Measurements from ENCODE around the gene C1orf141. TPM values are rescaled to one million over a fixed set of nuclear protein-coding genes. Genes with fewer than 3 reads are reported as not detected.
A peak's percentile ranks its signal among the peaks of the same experiment; 100 is the strongest.
"Not testable (repeated sequence)": the region's sequence is repeated elsewhere in the genome, so short reads cannot be mapped to it uniquely, and the experiment has no call there.

C1orf141 gene
- total RNA-seq, 1 experiment from 2014 or later, result not detected

GRCh38 chr1:67072749-67073148, 62.0 kb downstream of the C1orf141 start:
- H3K9me3 Mint-ChIP-seq (ENCODE audit: low read depth, unreplicated experiment), result no peaks in the 10 kb centered on the region
- no TSS peak for BruUV-seq (replicated peaks)
- intact Hi-C loops (cut with micrococcal nuclease; ENCODE audit: unreplicated experiment), result no loop called here
- peaks cover 13% of the 10 kb centered on the region for H3K27me3 Mint-ChIP-seq (ENCODE audit: unreplicated experiment)
- H3K4me1 Mint-ChIP-seq (ENCODE audit: low read depth, unreplicated experiment), result no peaks in the 10 kb centered on the region
- no peak for TF ChIP-seq CTCF (IDR thresholded peaks at IDR 0.05; ENCODE audit: unreplicated experiment)
- H3K27ac Mint-ChIP-seq (ENCODE audit: unreplicated experiment), result no peak overlapping the region
- no peak overlapping the region for H3K4me3 Mint-ChIP-seq (ENCODE audit: low read depth, unreplicated experiment)
- CTCF ChIA-PET, result interaction anchor here (0.7 kb wide), 1 partner anchor 18 kb away, joined by 4 read pairs; no protein-coding TSS in a partner anchor
- DNase-seq, result no peak
- H3K36me3 Mint-ChIP-seq (ENCODE audit: insufficient read depth, unreplicated experiment), result no peaks in the 10 kb centered on the region

- H3K4me3 Mint-ChIP-seq (ENCODE audit: low read depth, unreplicated experiment); H3K4me1 Mint-ChIP-seq (ENCODE audit: low read depth, unreplicated experiment); BruUV-seq (replicated peaks); intact Hi-C loops (cut with micrococcal nuclease; ENCODE audit: unreplicated experiment); H3K9me3 Mint-ChIP-seq (ENCODE audit: low read depth, unreplicated experiment); DNase-seq; H3K27ac Mint-ChIP-seq (ENCODE audit: unreplicated experiment); H3K36me3 Mint-ChIP-seq (ENCODE audit: insufficient read depth, unreplicated experiment); CTCF ChIA-PET: not testable (repeated sequence)
- H3K27me3 Mint-ChIP-seq (ENCODE audit: unreplicated experiment), result peaks cover 25% of the 10 kb centered on the region
Observed at GRCh38 chr1:67067655-67068054, 67.1 kb downstream of the C1orf141 start.

GRCh38 chr1:67062412-67062811, 72.4 kb downstream of the C1orf141 start:
- H3K4me1 Mint-ChIP-seq (ENCODE audit: low read depth, unreplicated experiment), result peaks cover 27% of the 10 kb centered on the region
- H3K9me3 Mint-ChIP-seq (ENCODE audit: low read depth, unreplicated experiment), result peaks cover 6% of the 10 kb centered on the region
- peaks cover 19% of the 10 kb centered on the region for H3K27me3 Mint-ChIP-seq (ENCODE audit: unreplicated experiment)
- TF ChIP-seq CTCF (IDR thresholded peaks at IDR 0.05; ENCODE audit: unreplicated experiment), result no peak
- CTCF ChIA-PET, result no interaction called here
- H3K27ac Mint-ChIP-seq (ENCODE audit: unreplicated experiment), result no peak overlapping the region
- H3K4me3 Mint-ChIP-seq (ENCODE audit: low read depth, unreplicated experiment), result no peak overlapping the region
- no TSS peak for BruUV-seq (replicated peaks)
- no peaks in the 10 kb centered on the region for H3K36me3 Mint-ChIP-seq (ENCODE audit: insufficient read depth, unreplicated experiment)
- no peak for DNase-seq
- intact Hi-C loops (cut with micrococcal nuclease; ENCODE audit: unreplicated experiment), result no loop called here

- CTCF ChIA-PET, result interaction anchor here (1.0 kb wide), 1 partner anchor 88 kb away, joined by 3 read pairs; no protein-coding TSS in a partner anchor
- Mint-ChIP-seq H3K27me3 (ENCODE audit: unreplicated experiment) (peaks cover 19% of the 10 kb centered on the region), H3K4me3 (ENCODE audit: low read depth, unreplicated experiment) (no peak overlapping the region), H3K4me1 (ENCODE audit: low read depth, unreplicated experiment) (peaks cover 27% of the 10 kb centered on the region), H3K27ac (ENCODE audit: unreplicated experiment) (no peak overlapping the region), H3K9me3 (ENCODE audit: low read depth, unreplicated experiment) (peaks cover 2% of the 10 kb centered on the region), H3K36me3 (ENCODE audit: insufficient read depth, unreplicated experiment) (no peaks in the 10 kb centered on the region)
- intact Hi-C loops (cut with micrococcal nuclease; ENCODE audit: unreplicated experiment), result no loop called here
- TF ChIP-seq CTCF (IDR thresholded peaks at IDR 0.05; ENCODE audit: unreplicated experiment), result no peak
- no peak for DNase-seq
- no TSS peak for BruUV-seq (replicated peaks)
Observed at GRCh38 chr1:67061266-67061665, 73.5 kb downstream of the C1orf141 start.

- intact Hi-C loops (cut with micrococcal nuclease; ENCODE audit: unreplicated experiment), result no loop called here
- Mint-ChIP-seq H3K27ac (ENCODE audit: unreplicated experiment) (no peak overlapping the region), H3K4me3 (ENCODE audit: low read depth, unreplicated experiment) (no peak overlapping the region), H3K9me3 (ENCODE audit: low read depth, unreplicated experiment) (peaks cover 2% of the 10 kb centered on the region), H3K27me3 (ENCODE audit: unreplicated experiment) (peaks cover 19% of the 10 kb centered on the region), H3K36me3 (ENCODE audit: insufficient read depth, unreplicated experiment) (no peaks in the 10 kb centered on the region), H3K4me1 (ENCODE audit: low read depth, unreplicated experiment) (peaks cover 27% of the 10 kb centered on the region)
- TF ChIP-seq CTCF (IDR thresholded peaks at IDR 0.05; ENCODE audit: unreplicated experiment), result no peak
- no TSS peak for BruUV-seq (replicated peaks)
- peak; percentile 46 for DNase-seq
- CTCF ChIA-PET, result interaction anchor here (1.0 kb wide), 1 partner anchor 88 kb away, joined by 3 read pairs; no protein-coding TSS in a partner anchor
Observed at GRCh38 chr1:67060811-67061218, 74.0 kb downstream of the C1orf141 start.

Measured in Calu3 (cell line).